ENCODE results near the gene EFTUD2.

EFTUD2 gene

DNA sequence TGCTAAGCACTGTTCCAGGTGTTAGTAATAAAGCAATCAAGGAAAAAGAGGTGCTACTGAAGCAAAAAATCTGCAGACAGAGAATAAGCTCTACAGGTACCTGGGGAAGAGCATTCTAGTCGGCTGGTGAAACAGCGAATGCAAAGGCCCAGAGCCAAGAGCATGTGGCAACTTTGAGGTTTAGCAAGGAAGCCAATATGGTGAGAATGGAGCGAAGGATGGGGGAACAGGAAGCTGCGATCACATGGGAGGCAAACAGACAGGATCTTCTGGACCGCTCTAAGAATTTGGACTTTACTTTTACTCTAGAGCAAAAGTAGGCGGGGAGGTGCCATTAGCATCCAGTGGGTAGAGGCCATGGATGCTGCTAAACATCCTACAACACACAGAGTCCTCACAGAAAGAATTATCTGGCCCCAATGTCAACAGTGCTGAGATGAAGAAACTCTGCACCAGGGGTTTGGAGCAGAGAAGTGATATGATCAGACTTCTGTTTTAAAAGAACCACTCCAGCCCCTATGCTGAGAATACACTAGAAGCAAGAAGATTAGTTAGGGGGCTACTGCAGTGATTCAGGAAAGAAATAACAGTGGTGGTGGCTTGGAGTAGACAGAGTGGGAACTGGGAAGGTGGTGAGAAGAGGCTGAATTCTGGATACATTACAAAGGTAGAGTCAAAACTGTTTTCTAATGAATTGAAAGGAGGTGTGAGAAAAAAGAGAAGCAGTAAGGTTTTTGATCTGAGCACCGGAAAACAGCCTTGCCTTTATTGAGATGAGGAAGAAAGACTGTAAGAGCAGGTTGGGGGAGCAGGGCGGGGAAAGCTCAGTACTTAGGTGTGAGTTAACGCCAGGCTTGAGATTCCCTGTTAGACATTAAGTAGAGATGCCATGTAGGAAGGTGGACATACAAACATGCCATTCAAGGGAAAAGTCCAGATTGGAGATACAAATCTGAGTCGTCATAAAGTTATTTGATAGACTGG lies 11.0 kb downstream of the EFTUD2 start:
- no peaks in the 10 kb centered on the region for H3K4me1 ChIP-seq (ENCODE audit: insufficient read depth, poor library complexity, severe bottlenecking)
- no peak overlapping the region for H3K4me3 ChIP-seq (ENCODE audit: severe bottlenecking)
- H3K27me3 ChIP-seq (ENCODE audit: insufficient read depth, poor library complexity, severe bottlenecking), result no peaks in the 10 kb centered on the region
- ATAC-seq (ENCODE audit: low read depth), result 0 out of 3 replicates have a peak, but pooled peaks have one; percentile 17
- TF ChIP-seq, protein P1, sequence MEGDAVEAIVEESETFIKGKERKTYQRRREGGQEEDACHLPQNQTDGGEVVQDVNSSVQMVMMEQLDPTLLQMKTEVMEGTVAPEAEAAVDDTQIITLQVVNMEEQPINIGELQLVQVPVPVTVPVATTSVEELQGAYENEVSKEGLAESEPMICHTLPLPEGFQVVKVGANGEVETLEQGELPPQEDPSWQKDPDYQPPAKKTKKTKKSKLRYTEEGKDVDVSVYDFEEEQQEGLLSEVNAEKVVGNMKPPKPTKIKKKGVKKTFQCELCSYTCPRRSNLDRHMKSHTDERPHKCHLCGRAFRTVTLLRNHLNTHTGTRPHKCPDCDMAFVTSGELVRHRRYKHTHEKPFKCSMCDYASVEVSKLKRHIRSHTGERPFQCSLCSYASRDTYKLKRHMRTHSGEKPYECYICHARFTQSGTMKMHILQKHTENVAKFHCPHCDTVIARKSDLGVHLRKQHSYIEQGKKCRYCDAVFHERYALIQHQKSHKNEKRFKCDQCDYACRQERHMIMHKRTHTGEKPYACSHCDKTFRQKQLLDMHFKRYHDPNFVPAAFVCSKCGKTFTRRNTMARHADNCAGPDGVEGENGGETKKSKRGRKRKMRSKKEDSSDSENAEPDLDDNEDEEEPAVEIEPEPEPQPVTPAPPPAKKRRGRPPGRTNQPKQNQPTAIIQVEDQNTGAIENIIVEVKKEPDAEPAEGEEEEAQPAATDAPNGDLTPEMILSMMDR (IDR thresholded peaks at IDR 0.05; ENCODE audit: poor library complexity, severe bottlenecking), result no peak
- no peaks in the 10 kb centered on the region for H3K9me3 ChIP-seq (ENCODE audit: severe bottlenecking)
- no peak overlapping the region for H3K27ac ChIP-seq (ENCODE audit: poor library complexity, severe bottlenecking)
- H3K36me3 ChIP-seq (ENCODE audit: low read depth), result peaks cover 84% of the 10 kb centered on the region
- no peak for DNase-seq (ENCODE audit: low spot score)

GRCh38 chr17:44887016-44887415 lies 12.2 kb downstream of the EFTUD2 start:
- Histone ChIP-seq H3K9me3 (ENCODE audit: severe bottlenecking) (no peaks in the 10 kb centered on the region), H3K4me1 (ENCODE audit: insufficient read depth, poor library complexity, severe bottlenecking) (no peaks in the 10 kb centered on the region), H3K4me3 (ENCODE audit: severe bottlenecking) (no peak overlapping the region), H3K27ac (ENCODE audit: poor library complexity, severe bottlenecking) (no peak overlapping the region), H3K36me3 (ENCODE audit: low read depth) (peaks cover 84% of the 10 kb centered on the region), H3K27me3 (ENCODE audit: insufficient read depth, poor library complexity, severe bottlenecking) (no peaks in the 10 kb centered on the region)
- no peak for DNase-seq (ENCODE audit: low spot score)
- no peak for ATAC-seq (ENCODE audit: low read depth)
- TF ChIP-seq, protein P1 (IDR thresholded peaks at IDR 0.05; ENCODE audit: poor library complexity, severe bottlenecking), result no peak

DNA sequence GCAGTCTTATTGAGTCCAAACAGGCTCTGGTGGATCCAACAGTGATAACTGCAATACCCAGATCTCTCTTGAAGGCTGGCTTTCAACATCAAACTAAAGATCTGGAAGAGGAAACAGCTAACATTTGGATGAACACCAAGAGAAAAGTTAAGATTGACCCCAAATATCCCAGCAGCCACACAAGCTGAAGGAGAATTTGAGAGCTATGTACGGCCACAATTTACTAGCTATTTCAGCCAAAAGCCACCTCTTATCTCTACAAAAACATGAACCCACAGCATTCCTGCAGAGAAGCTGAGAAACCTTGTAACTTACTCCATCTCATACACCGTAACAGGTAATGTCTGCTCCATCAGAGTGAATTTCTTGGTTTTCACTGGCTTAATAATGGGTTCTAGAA lies 14.3 kb downstream of the EFTUD2 start:
- Histone ChIP-seq H3K4me1 (ENCODE audit: insufficient read depth, poor library complexity, severe bottlenecking) (no peaks in the 10 kb centered on the region), H3K9me3 (ENCODE audit: severe bottlenecking) (no peaks in the 10 kb centered on the region), H3K27ac (ENCODE audit: poor library complexity, severe bottlenecking) (no peak overlapping the region), H3K36me3 (ENCODE audit: low read depth) (peaks cover 86% of the 10 kb centered on the region), H3K27me3 (ENCODE audit: insufficient read depth, poor library complexity, severe bottlenecking) (no peaks in the 10 kb centered on the region), H3K4me3 (ENCODE audit: severe bottlenecking) (no peak overlapping the region)
- ATAC-seq (ENCODE audit: low read depth) (no peak), DNase-seq (ENCODE audit: low spot score) (no peak)
- TF ChIP-seq, protein P1 (IDR thresholded peaks at IDR 0.05; ENCODE audit: poor library complexity, severe bottlenecking), result no peak

DNA sequence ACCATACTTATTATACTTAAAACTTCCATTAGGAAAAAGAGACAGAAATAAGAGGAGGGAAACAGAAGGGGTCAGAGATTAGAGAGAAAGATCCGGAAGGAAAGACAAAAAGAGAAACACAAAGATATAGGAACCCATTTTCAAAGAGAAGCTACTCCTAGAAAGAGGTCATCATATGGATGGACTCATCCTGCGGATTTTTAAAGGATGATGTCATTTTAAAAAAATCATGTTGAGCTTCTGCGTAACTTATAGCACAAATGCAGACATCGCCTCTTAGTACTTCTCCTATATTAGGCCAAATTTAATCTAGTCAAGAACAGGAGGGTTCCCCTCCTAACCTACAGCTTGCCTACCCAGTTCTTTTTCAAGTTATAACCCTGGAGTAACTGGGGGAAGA lies 18.1 kb downstream of the EFTUD2 start:
- Histone ChIP-seq H3K4me3 (ENCODE audit: severe bottlenecking) (no peak overlapping the region), H3K27ac (ENCODE audit: poor library complexity, severe bottlenecking) (no peak overlapping the region), H3K4me1 (ENCODE audit: insufficient read depth, poor library complexity, severe bottlenecking) (no peaks in the 10 kb centered on the region), H3K27me3 (ENCODE audit: insufficient read depth, poor library complexity, severe bottlenecking) (no peaks in the 10 kb centered on the region), H3K36me3 (ENCODE audit: low read depth) (peaks cover 95% of the 10 kb centered on the region), H3K9me3 (ENCODE audit: severe bottlenecking) (no peaks in the 10 kb centered on the region)
- DNase-seq (ENCODE audit: low spot score) (no peak), ATAC-seq (ENCODE audit: low read depth) (no peak)
- TF ChIP-seq, protein P1 (IDR thresholded peaks at IDR 0.05; ENCODE audit: poor library complexity, severe bottlenecking), result no peak

DNA sequence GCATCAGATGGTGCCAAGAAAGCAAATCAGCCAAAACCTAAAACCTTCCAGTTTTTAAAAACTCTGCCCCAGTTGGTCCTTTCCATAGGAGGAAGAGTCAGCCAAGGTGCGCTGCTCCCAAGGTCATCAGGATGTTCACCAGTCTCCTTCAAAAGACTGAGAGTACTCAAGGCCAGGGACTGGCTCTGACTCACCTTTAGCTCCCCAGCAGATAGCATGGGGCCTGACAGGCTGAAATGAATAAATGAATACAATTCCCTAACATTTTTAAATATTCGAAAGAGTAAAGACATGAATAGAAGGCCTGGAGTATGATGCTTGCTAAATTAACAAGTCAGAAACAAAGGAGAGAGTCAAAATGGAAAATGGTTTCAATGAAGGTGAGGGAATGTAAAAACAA lies 19.2 kb downstream of the EFTUD2 start:
- Histone ChIP-seq H3K36me3 (ENCODE audit: low read depth) (peaks cover 97% of the 10 kb centered on the region), H3K4me3 (ENCODE audit: severe bottlenecking) (no peak overlapping the region), H3K9me3 (ENCODE audit: severe bottlenecking) (no peaks in the 10 kb centered on the region), H3K27ac (ENCODE audit: poor library complexity, severe bottlenecking) (no peak overlapping the region), H3K4me1 (ENCODE audit: insufficient read depth, poor library complexity, severe bottlenecking) (no peaks in the 10 kb centered on the region), H3K27me3 (ENCODE audit: insufficient read depth, poor library complexity, severe bottlenecking) (no peaks in the 10 kb centered on the region)
- DNase-seq (ENCODE audit: low spot score), result no peak
- no peak for ATAC-seq (ENCODE audit: low read depth)
- TF ChIP-seq, protein P1 (IDR thresholded peaks at IDR 0.05; ENCODE audit: poor library complexity, severe bottlenecking), result no peak

Data from RWPE2 (cell line).